ENCODE results near the gene TCF12.
"Not testable (repeated sequence)": the region's sequence is repeated elsewhere in the genome, so short reads cannot be mapped to it uniquely, and the experiment has no call there.

TCF12 gene

DNA sequence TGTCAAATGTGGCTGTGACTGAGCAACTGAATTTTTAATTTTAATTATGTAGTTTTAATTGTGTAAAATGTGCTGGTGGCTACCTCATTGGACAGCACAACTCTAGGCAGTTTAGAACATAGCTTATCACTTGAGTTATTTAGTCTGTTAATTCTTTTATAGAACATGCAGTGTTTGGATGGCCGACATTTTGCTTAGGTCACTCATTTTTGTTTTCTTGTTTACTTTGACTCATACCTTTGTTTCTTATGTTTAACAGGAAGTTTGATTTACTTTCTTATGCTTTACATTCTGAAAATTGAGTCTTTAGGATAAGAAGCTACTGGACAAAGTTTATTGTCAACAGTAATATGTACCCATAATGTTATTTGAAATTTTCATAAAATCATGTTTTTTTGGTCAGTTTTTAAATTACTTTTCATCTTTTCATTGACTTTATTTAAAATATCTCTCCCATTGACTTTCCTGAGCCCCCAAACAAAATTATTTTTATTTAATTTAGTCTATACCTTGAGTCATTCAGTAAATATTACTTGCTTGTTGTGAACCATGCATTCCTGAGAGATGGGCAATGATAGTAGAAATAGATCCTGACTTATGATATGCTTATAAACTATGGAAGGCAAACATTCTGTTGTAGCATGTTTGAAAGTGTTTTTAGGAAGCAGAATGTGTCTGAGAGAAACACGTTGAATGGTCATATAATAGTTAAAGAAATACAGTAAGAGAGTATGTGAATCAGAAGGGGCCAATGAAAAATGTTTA, 60.6 kb downstream of the TCF12 start:
- DNase-seq (ENCODE audit: low read depth in 2 of 2), result no peak

DNA sequence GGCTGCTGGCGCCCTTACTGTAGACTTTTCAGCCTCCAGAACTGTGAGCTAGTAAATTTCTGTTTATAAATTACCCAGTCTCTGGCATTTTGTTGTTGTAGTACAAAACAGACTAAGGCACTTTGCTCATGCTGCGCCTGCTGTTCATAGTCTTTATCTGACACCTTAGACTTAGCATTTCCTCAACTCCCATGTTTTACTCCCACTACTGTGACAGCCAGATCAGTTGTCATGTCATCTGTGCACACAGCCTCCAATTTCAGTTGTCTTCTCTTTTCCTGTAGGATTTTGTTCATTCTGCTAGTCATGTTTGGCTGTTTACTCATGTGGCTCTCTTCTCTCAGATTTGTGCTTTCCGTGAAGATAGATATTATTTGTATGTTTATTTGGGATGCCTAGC, 62.0 kb downstream of the TCF12 start:
- DNase-seq (ENCODE audit: low read depth in 2 of 2), result no peak

DNA sequence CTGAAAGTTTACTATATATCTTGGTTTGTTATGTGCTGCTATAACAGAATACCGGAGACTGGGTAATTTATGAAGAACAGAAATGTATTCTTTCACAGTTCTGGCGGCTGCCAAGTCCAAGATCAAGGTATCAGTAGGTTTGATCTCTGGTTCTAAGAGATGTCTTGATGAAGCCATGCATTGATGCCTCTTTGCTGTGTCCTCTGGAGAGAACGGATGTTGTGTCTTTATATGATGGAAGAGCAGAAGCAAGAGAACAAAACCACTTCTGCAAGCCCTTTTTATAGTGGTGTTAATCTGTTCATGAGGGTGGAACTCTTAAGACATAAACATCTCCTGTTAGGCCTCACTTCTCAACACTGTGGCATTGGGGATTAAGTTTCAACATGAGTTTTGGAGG, 62.7 kb downstream of the TCF12 start:
- no peak for DNase-seq (ENCODE audit: low read depth in 2 of 2)

DNA sequence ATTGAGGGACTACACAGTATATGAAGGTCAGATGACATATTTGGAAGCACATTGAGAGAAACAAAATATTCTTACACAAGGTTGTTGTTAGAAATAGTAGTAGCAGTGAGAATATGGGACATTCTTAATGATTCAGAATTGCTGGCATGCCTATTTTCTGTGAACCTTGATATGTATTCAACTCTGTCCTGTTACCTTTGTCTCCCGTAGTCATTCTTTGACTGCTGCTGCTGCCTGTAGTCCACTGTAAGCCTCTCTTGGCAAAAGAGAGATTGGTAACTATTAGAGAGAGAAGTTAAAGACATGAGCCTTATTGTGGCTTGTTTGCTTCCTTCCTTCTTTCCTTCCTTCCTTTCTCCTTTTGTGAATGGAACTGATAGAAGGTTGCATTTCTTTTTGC, 64.5 kb downstream of the TCF12 start:
- no peak for DNase-seq (ENCODE audit: low read depth in 2 of 2)

DNA sequence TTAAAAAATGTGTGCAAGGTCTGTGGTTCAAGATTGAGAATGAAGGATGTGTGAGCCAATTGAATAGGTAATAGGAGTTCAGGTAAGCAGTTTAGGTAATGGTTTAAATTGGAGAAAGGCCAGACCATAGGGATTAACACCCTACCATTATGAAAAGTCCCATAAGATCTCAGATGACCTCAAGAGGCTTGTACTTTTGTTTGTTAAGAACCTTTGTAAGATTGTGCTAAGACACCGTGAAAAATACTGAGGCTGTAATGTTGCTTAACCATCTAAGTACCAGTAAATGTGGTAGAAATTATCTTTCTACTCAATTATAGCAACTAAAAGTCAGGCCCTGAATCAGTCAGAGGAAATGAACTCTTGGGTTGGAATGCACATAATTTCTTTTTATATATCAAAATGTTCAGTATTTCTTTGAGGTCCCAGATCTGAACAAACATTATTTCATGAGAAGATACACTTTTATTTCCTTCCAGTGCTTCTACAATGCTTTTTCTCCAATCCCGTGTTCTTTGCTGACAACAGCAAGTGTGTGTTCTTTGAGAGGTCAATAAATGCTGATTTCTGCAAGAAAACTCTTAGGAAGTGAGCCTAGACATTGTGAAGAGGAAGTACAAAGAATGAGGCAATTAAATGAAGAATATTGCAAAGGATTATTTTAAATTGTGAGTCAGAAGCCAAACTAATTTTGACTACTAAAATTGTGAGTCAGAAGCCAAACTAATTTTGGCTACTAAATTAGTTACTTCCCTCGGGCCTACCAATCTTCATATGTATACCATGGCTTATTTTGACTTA, 66.4 kb downstream of the TCF12 start:
- DNase-seq (ENCODE audit: low read depth in 2 of 2), result peak in 1 of 2 experiments; percentile 29

DNA sequence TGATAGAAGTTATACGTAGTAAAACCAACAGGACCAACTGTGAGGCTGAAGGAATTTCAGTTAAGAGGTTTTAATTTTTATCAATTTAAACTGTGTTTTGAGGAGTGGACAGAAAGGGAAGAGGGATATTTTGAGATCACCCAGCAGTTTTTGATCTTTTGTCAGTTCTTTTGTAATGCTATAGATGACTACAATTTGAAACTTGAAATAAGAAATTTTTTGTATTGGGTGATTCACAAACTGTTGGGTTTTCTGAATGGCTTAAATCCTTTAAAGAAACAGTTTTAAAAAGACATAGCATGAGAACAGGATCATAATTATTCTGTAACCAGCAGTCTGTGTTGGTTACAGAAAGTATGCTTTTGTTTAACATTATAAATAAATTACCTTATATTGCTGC, 67.4 kb downstream of the TCF12 start:
- no peak for DNase-seq (ENCODE audit: low read depth in 2 of 2)

DNA sequence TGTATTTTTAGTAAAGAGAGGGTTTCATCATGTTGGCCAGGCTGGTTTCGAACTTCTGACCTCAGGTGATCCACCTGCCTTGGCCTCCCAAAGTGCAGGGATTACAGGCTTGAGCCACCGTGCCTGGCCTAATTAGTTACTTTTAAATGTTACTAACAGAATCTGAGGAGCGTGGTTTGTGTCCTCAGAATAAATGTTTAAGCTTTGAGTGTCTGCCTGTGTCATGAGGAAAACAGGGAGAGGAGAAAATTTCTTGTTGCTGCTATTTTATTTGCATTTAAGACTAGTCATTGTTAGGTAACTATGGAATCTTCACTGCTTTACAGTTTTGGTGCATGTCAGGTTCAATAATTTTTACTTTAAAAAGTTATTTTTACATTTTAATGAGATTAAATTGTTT, 68.8 kb downstream of the TCF12 start:
- no peak for DNase-seq (ENCODE audit: low read depth in 2 of 2)

DNA sequence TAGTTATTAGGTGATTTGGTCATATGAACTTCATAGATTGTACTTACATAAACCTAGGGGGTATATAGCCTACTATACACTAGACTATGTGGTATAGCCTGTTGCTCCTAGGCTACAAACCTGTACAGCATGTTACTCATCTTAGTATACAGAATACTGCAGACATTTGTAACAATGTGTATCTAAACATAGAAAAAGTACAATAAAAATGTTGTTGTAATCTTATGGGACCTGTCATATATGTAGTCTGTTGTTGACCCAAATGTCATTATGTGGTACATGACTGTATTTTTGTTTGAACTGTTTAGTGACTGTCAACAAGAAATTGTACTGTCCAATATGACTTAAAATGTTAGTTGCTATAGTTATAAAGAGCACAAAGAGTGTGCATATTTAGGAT, 69.8 kb downstream of the TCF12 start:
- DNase-seq (ENCODE audit: low read depth in 2 of 2), result no peak

DNA sequence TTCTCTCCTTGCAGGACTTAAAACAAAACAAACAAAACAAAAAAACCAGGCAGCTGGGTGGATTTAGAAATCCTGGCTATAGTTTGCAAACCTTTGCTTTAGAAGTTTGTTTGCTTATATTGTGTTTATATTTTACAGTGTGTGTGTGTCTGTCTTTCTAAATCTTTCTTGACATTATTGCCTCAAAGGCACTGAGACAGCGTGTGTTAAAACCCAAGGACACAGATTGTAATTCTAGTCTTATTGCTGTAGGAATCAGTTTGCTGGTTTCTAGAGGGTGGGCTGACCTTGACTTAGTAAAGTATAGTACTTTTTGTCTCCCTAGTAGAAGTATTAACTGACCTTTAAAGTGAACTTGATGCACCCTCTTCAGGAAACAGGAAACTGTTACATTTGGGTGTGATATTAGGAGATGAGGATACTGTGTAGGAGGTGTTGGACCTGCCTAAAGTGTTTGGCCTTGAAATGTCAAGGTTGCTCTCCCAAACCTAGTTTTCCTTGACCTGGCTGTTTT, 71.0 kb downstream of the TCF12 start:
- DNase-seq (ENCODE audit: low read depth in 2 of 2), result no peak

DNA sequence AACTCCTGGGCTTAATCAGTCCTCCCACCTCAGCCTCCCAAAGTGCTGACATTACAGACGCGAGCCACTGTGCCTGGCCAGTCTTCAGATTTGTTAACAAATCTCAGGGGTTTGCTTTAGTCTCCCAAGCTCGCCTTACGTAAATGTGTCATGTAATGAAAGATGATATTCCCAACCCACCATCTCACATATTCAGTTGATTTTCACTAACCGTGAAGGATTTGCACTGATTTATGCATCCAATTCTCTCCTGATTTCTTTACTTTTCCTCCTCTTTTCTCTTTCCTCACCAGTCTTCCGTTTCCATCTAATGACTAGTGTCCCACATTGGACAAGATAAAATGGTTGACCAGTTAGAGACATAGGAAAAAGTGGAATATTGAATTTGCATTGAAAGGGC, 72.6 kb downstream of the TCF12 start:
- DNase-seq (ENCODE audit: low read depth in 2 of 2), result no peak

DNA sequence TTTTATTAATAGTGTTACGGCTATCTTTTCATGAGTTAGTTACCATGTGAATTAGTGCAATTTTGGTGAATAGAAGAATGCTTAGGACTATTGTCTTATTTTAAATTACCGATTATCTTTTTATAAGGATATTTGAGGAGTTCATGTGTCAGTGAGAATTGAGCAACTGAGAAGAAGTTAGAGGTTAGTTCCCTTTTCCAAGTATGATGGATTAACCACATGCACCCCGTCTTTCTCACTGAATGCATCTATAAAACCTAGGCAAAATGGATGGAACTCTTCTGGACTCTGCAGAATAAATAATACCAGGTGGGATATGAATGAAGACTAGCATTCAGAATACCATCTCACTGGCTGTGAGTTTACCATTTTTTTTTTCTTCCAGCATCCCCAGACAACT, 74.3 kb downstream of the TCF12 start:
- no peak for DNase-seq (ENCODE audit: low read depth in 2 of 2)

DNA sequence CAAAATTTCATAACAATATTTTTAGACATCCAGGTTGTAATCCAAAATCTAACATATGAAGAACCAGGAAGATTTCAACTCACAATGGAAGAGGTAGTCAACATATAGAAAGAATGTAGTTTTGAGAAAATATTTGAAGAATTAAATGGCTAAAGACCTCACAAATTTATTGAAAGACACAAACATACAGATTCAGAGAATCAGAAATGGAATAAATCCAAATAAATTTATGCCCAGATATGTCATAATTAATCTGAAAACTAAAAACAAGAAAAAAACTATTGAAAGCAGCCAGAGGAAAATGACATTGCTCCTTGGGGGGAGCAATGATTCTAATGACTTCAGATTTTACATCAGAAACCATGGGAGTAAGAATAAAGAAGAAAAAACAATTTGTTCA, 75.8 kb downstream of the TCF12 start:
- no peak for DNase-seq (ENCODE audit: low read depth in 2 of 2)

DNA sequence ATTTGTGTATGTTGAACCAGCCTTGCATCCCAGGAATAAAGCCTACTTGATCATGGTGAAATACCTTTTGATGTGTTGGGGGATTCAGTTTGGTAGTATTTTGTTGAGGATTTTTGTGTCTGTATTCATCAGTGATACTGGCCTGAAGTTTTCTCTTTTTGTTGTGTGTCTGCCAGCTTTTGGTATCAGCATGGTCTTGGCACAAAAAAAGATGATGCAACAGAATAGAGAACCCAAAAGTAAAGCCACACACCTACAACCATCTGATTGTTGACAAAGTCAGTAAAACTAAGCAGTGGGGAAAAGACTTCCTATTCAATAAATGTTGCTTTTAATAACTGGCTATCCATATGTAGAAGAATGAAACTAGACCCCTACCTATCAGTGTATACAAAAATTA, 77.6 kb downstream of the TCF12 start:
- no peak for DNase-seq (ENCODE audit: low read depth in 2 of 2)

DNA sequence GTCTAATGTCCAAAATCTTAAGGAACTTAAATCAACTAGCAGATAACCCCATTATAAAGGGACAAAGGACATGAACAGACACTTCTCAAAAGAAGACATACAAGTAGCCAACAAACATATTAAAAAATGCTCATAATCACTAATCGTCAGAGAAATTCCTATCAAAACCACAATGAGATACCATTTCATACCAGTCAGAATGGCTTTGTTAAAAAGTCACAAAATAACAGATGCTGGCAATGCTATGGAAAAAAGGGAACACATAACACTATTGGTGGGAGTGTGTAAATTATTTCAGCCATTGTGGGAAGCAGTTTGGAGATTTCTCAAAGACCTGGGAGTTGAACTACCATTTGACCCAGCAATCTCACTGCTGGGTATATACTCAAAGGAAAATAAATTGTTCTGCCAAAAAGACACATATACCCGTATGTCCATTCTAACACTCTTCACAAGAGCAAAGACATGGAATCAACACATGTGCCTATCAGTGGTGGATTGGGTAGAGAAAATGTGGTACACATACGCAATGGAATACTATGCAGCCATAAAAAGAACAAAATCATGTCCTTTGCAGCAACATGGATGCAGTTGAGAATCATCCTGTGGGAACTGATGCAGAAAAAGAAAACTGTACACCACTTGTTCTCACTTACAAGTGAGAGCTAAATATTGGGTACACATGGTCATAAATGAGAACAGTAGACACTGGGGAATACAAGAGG, 78.5 kb downstream of the TCF12 start:
- no peak for DNase-seq (ENCODE audit: low read depth in 2 of 2)

DNA sequence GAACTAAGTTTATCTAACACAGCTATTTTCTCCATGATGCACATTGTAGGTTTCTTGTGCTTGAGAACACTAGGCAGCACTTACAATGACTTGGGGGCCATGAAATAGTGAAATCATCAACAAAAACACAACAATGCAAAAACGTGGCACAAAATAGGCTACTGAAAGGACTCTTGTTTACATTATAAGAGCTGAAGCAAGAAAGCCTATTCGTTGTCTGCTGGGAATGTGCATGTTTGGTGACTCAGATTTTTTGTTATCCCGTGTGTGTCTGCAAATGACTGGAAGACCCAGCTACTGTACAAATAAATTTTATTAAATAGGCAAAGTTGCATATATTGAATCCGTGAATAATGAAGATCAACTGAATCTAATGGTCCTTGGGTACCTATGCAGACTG, 85.0 kb downstream of the TCF12 start:
- DNase-seq (ENCODE audit: low read depth in 2 of 2), result no peak

DNA sequence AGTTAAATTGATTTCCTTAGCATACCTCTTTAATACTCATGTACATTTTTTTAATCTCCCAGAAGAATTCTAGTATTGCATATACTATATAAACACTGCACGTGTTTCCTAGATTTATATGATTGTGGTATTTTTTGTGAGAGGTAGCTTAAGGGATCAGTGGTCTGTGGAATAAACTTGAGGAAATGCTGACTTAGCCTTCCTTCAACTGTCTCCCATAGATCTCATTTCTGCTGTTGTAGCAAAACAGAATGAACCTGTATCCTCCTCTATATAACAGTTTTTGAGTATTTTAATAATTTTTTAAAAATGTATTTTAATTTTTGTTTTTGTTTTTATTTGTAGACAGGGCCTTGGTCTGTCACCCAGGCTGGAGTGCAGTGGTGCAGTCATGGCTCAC, 86.8 kb downstream of the TCF12 start:
- no peak for DNase-seq (ENCODE audit: low read depth in 2 of 2)

DNA sequence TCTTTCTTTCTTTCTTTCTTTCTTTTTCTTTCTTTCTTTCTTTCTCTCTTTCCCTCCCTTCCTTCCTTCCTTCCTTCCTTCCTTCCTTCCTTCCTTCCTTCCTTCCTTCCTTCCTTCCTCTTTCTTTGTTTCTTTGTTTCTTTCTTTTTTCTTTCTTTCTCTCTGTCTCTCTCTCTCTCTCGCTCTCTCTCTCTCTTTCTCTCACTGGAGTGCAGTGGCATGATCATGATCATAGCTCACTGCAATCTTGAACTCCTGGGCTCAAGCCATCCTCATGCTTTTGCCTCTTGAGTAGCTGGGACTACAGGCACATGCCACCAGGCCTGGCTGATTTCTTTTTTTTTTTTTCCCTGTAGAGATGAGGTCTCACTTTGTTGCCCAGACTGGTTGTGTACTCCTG, 89.4 kb downstream of the TCF12 start:
- not testable (repeated sequence) for DNase-seq (ENCODE audit: low read depth in 2 of 2)

DNA sequence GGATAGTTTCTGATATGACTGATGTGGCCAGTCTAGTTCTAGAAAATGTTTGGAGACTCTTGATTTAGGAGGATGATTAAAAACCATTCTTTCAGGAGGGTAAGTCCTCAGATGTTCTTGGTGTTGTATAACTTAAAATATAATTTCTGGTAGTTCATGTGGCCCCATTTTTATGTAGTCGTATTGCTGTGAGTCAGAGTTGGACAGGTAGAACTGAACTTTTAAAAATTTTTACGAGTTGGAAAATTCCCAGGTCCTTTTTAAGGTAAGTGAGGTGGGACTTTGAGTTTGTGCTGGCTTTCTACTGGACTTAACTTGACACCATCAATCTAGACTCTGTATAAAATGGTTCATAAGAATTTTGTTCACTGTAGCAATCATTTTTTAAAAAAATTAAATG, 92.3 kb downstream of the TCF12 start:
- no peak for DNase-seq (ENCODE audit: low read depth in 2 of 2)

DNA sequence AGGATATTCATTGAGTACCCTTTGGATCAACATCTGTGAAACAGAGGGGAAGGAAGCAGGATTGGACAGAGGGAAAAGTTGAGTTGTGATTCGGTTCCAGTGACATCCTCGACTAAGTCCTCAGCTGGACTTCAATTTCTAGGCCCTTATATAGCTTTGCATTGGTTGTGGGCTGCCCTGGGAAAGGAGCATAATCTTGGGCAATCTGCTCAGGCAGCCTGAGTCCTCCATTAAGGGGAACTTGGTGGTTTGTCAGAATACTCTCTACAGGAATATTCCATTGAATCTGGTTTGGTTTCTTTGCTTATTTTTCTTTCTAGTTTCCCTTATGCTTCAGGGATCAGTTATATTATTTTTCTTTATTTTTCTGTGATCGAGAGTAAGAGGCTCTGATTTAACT, 94.1 kb downstream of the TCF12 start:
- no peak for DNase-seq (ENCODE audit: low read depth in 2 of 2)

DNA sequence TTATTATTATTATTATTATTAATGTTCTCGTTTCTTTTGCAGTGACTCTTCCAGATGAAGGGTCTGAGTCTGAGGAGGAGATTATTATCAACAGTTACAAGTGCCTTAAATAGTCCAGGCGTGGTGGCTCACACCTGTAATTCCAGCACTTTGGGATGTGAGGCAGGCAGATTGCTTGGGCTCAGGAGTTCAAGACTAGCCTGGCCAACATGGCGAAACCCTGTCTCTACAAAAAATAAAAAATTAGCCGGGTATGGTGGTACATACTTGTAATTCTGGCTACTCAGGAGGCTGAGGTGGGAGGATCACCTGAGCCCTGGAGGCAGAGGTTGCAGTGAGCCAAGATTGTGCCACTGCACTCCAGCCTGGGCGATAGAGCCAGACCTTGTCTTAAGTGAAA, 96.5 kb downstream of the TCF12 start:
- DNase-seq (ENCODE audit: low read depth in 2 of 2), result not testable (repeated sequence)

DNA sequence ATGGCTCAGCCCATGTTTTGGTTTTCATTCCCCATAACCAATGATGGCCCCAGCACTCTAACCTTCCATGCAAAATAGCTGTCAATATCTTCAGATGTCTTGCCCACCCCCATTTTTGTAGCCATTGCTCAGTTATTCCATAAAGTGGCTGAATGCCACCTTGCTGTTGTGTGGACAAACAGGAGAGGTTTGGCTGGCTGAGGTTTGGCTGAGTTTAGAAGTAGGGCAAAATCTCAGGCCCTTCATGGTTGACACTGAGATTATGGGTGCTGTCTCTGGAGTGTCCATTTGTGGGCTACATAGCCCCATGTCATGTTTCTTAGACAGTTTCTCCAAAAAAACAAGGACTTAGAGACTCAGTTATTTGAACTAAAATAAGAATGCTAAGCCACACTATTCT, 96.9 kb downstream of the TCF12 start:
- no peak for DNase-seq (ENCODE audit: low read depth in 2 of 2)

DNA sequence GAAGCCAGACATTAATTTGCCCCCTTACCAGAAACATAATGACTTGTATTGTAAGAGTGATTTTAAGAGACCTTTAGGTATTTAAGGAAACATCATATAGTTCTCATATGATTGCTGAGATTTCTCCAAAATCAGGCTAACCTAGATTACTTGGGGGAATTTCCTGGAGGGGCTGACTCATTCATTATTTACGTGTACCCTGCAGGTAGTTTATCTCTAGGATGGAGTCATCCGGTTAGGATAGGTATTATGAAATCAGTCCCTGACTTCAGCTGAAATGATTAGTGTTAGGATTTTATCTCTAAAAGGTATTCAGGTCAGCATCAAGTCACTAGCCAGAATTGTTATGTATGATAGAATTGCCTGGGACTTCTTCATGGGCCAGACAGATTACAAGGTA, 97.5 kb downstream of the TCF12 start:
- DNase-seq (ENCODE audit: low read depth in 2 of 2), result no peak

DNA sequence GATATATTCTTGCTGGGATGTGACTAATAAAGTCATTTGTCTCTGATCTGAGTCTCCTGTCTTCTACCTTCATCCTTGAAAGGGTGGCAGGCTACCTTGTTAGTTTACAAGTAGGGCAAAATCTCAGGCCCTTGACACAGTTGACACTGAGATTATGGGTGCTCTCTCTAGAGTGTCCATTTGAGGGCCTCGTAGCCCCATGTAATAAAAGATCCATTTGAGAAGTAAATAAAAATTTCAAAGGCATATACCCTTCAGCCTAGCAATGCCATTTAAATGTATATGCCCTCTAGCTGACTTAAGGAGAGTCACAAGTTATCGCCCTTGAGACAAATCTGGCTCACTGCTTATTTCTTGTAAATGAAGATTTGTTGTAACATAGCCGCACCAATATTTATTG, 98.6 kb downstream of the TCF12 start:
- DNase-seq (ENCODE audit: low read depth in 2 of 2), result no peak

Data from fibroblast of skin of left biceps (primary cell).